ENCODE results near the gene ERBB4.
A peak's percentile ranks its signal among the peaks of the same experiment; 100 is the strongest.

ERBB4 gene

GRCh38 chr2:211990335-211990734 is 548.3 kb downstream of the ERBB4 start:
- Histone ChIP-seq H3K9ac (ENCODE audit: low read depth, low read length, poor library complexity, severe bottlenecking) (no peak overlapping the region), H3K4me1 (ENCODE audit: insufficient read depth, low read length, poor library complexity, severe bottlenecking) (no peaks in the 10 kb centered on the region), H3K9me2 (replicated peaks; ENCODE audit: low read depth, low read length) (no peaks in the 10 kb centered on the region), H3K9me3 (ENCODE audit: insufficient read depth, low read depth, low read length) (no peaks in the 10 kb centered on the region), H3K27me3 (ENCODE audit: insufficient read depth, low read length, poor library complexity, severe bottlenecking) (no peaks in the 10 kb centered on the region), H4K20me1 (ENCODE audit: insufficient read depth, low read length, poor library complexity, severe bottlenecking) (no peaks in the 10 kb centered on the region), H3K4me2 (ENCODE audit: low read depth, low read length, poor library complexity, severe bottlenecking) (no peak overlapping the region), H3F3A (ENCODE audit: low read depth) (no peaks in the 10 kb centered on the region), H2AFZ (ENCODE audit: low read length) (no peak overlapping the region), H3K4me3 (ENCODE audit: low read length, poor library complexity, severe bottlenecking) (no peak overlapping the region), H3K36me3 (ENCODE audit: insufficient read depth, low read length) (no peaks in the 10 kb centered on the region), H3K79me2 (ENCODE audit: insufficient read depth, low read length) (no peaks in the 10 kb centered on the region)
- TF ChIP-seq EZH2phosphoT487 (IDR thresholded peaks at IDR 0.05; ENCODE audit: borderline replicate concordance), result no peak
- TF ChIP-seq CTCF (conservative IDR thresholded peaks at IDR 0.05; ENCODE audit: low read length), result no peak

GRCh38 chr2:211986313-211986712 is 552.3 kb downstream of the ERBB4 start:
- no peaks in the 10 kb centered on the region for H3K9me2 ChIP-seq (replicated peaks; ENCODE audit: low read depth, low read length)
- TF ChIP-seq EZH2phosphoT487 (IDR thresholded peaks at IDR 0.05; ENCODE audit: borderline replicate concordance), result no peak
- TF ChIP-seq CTCF (conservative IDR thresholded peaks at IDR 0.05; ENCODE audit: low read length), result no peak
- no peak overlapping the region for H3K9ac ChIP-seq (ENCODE audit: low read depth, low read length, poor library complexity, severe bottlenecking)
- H3K4me1 ChIP-seq (ENCODE audit: insufficient read depth, low read length, poor library complexity, severe bottlenecking), result no peaks in the 10 kb centered on the region
- H2AFZ ChIP-seq (ENCODE audit: low read length), result 0 out of 2 replicates have a peak overlapping the region, but pooled peaks have one; percentile 27
- no peaks in the 10 kb centered on the region for H4K20me1 ChIP-seq (ENCODE audit: insufficient read depth, low read length, poor library complexity, severe bottlenecking)
- no peaks in the 10 kb centered on the region for H3K9me3 ChIP-seq (ENCODE audit: insufficient read depth, low read depth, low read length)
- H3F3A ChIP-seq (ENCODE audit: low read depth), result no peaks in the 10 kb centered on the region
- H3K4me3 ChIP-seq (ENCODE audit: low read length, poor library complexity, severe bottlenecking), result no peak overlapping the region
- H3K27me3 ChIP-seq (ENCODE audit: insufficient read depth, low read length, poor library complexity, severe bottlenecking), result no peaks in the 10 kb centered on the region
- H3K4me2 ChIP-seq (ENCODE audit: low read depth, low read length, poor library complexity, severe bottlenecking), result no peak overlapping the region
- no peaks in the 10 kb centered on the region for H3K79me2 ChIP-seq (ENCODE audit: insufficient read depth, low read length)
- no peaks in the 10 kb centered on the region for H3K36me3 ChIP-seq (ENCODE audit: insufficient read depth, low read length)

- no peaks in the 10 kb centered on the region for H3K4me1 ChIP-seq (ENCODE audit: insufficient read depth, low read length, poor library complexity, severe bottlenecking)
- no peak overlapping the region for H3K4me3 ChIP-seq (ENCODE audit: low read length, poor library complexity, severe bottlenecking)
- H3K9ac ChIP-seq (ENCODE audit: low read depth, low read length, poor library complexity, severe bottlenecking), result no peak overlapping the region
- no peak overlapping the region for H2AFZ ChIP-seq (ENCODE audit: low read length)
- no peak overlapping the region for H3K4me2 ChIP-seq (ENCODE audit: low read depth, low read length, poor library complexity, severe bottlenecking)
- no peak for TF ChIP-seq CTCF (conservative IDR thresholded peaks at IDR 0.05; ENCODE audit: low read length)
- no peak for TF ChIP-seq EZH2phosphoT487 (IDR thresholded peaks at IDR 0.05; ENCODE audit: borderline replicate concordance)
- no peaks in the 10 kb centered on the region for H3K36me3 ChIP-seq (ENCODE audit: insufficient read depth, low read length)
- H3F3A ChIP-seq (ENCODE audit: low read depth), result no peaks in the 10 kb centered on the region
- H3K27me3 ChIP-seq (ENCODE audit: insufficient read depth, low read length, poor library complexity, severe bottlenecking), result no peaks in the 10 kb centered on the region
- H3K9me2 ChIP-seq (replicated peaks; ENCODE audit: low read depth, low read length), result no peaks in the 10 kb centered on the region
- no peaks in the 10 kb centered on the region for H3K9me3 ChIP-seq (ENCODE audit: insufficient read depth, low read depth, low read length)
- H4K20me1 ChIP-seq (ENCODE audit: insufficient read depth, low read length, poor library complexity, severe bottlenecking), result no peaks in the 10 kb centered on the region
- H3K79me2 ChIP-seq (ENCODE audit: insufficient read depth, low read length), result no peaks in the 10 kb centered on the region
Observed at GRCh38 chr2:211985393-211985792, 553.2 kb downstream of the ERBB4 start.
